Stimulated activated CD8-positive, alpha-beta memory T cell treated with anti-CD3 and anti-CD28 coated beads, Interleukin-7, amount 100 ng/mL, for 24 hours (primary cell): Measurements from ENCODE around the gene SCYGR1.
"Not testable (repeated sequence)": the region's sequence is repeated elsewhere in the genome, so short reads cannot be mapped to it uniquely, and the experiment has no call there.

Experiments
- DNase-seq: peaks from one replicate; pipeline ENCODE4 v3.0.0-alpha.2; 2020; ENCODE audit warnings: low read depth

The SCYGR1 gene

DNA sequence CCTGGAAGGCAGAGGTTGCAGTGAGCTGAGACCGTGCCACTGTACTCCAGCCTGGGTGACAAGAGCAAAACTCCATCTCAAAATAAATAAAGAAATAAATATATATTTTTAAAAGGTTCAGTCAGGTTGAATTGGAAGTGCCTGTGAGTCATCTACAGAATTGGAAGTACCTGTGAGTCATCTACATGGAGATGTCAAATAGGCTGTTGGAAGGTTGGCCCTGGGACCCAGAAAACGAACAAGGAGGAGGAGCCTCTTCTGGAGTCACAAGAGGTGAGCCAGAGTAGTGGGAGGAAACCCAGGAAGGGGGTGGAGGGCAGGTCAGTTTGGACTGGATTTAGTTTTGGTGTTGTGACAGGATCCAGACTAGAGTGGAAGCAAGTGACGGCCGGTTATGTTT, 15.2 kb upstream of the SCYGR1 start:
- no peak for DNase-seq

DNA sequence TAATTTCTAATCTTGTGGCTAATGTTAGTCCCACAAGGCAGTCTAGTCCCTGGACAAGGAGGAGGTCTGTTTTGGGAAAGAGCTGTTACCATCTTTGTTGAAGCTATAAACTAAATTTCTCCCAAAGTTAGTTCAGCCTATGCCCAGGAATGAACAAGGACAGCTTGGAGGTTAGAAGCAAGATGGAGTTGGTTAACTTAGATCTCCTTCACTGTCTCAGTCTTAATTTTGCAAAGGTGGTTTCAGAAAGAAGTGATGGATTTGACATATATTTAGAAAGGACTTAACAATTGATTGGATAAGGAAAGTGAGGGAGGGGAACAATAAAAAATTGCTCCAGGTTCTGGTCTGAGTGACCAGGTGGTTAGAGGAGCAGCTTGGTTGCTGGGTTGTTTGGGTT, 14.6 kb upstream of the SCYGR1 start:
- no peak for DNase-seq

DNA sequence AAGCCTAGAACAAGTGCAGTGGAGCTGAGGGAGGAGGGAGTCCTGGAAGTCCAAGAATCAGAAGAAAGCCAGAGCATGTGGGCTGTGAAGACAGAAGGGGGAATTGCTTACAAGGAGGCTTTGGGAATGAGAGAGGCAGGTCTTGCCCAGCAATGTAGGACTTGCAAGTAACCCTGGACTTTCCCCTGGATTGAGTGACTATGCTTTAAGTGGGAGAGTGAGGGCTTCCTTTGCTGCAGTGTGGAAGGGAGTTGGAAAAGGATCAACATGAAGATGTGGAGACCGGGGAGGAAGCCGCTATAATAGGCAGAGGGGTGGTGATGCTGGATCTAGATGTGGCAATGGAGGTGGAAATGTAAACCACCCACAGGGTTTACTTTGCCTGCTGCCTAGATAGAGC, 13.8 kb upstream of the SCYGR1 start:
- DNase-seq = no peak

DNA sequence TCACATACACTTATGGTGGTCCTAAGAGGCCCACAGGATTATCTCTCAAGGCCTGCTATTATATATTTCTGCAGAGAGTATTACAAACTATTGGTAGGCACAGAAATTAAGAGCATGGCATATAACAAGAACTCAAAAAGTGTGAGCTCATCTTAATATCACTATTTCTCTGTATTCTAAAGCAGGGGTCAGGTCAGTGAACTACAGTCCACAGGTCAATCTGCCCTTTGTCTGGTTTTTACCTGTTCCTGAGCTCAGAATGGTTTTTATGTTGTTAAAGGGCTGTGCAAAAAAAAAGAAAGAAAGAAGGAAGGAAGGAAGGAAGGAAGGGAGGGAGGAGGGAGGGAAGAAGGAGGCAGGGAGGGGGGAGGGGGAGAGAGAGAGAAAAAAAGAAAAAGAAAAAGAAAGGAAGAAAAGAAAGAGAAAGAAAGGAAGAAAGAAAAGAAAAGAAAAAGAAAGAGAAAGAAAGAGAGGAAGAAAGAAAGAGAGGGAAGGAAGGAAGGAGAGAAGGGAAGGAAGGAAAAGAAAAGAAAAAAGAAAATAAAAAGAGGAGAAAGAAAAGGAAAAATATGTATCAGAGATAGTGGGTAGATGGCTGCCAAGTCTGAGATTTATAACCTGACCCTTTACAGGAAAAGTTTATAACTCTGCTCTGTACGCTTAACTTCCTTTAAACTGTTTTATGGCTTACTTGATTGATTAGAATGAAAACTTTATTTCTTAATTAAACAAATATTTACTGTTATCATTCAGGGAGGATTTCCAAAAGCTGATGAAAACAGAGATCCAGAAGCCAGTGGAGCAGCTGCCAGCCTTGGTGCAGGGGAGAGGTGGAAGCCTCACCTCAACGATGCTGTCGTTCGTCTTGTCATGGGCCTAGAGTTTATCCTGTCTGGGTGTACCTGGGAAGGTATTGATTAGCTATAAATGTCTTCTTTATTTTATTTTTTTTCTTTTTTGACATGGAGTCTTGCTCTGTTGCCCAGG, 11.2 kb upstream of the SCYGR1 start:
- DNase-seq = no peak

DNA sequence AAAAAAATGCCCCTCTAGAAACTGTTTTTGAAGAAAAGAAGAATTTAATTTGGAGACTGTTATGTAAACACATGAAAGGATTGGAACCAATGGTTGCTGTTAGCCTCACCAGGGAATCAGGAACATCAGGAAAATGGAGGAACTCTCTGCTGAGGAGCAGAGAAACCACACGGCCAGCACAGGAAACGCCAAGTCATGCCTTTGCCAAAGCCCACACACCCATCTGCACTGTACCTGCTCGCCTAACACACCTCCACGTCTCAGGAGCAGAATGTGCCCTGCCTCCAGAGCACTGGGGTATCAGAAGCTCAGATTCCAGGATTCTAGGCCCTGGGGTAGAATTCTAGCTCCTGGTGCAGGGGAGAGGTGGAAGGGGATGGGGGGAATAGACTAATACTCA, 9.8 kb upstream of the SCYGR1 start:
- DNase-seq = no peak

DNA sequence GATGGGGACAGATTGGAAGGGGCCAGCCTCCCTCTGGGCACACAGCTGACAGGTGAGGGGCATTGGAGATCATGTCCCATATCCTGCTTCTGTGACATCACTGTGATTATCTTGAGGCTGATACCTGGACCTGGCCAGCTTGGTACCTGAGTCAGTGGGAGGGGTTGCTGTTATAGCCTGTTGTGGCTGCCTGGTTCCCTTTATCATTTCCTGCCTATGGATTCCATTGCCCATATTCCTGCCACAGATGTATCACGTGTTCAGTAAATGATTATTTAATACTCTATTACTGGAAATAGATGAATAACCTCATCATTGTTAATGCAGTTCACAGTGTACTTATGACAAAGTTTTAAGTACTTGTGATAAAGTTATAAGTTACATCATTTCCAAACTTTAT, 7.8 kb upstream of the SCYGR1 start:
- DNase-seq = no peak

DNA sequence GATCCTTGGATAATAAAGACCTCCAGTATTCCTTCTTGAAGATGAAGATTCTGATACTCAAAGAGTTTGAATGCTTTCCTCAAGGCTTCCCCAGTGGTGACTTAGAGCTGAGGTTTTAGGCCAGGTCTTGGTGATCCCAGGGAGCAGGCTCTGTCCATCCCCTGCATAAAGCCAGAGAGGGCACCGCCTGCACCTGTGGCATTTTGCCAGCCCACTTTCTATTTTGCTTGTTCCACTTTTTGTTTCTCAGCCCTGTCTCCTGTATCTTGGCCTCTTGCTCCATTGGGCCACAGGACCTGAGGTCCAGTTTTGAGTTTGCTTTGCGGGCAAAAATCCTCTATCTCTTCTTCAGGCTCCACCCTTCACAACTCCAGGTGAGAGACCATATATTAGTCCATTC, 6.7 kb upstream of the SCYGR1 start:
- no peak for DNase-seq

DNA sequence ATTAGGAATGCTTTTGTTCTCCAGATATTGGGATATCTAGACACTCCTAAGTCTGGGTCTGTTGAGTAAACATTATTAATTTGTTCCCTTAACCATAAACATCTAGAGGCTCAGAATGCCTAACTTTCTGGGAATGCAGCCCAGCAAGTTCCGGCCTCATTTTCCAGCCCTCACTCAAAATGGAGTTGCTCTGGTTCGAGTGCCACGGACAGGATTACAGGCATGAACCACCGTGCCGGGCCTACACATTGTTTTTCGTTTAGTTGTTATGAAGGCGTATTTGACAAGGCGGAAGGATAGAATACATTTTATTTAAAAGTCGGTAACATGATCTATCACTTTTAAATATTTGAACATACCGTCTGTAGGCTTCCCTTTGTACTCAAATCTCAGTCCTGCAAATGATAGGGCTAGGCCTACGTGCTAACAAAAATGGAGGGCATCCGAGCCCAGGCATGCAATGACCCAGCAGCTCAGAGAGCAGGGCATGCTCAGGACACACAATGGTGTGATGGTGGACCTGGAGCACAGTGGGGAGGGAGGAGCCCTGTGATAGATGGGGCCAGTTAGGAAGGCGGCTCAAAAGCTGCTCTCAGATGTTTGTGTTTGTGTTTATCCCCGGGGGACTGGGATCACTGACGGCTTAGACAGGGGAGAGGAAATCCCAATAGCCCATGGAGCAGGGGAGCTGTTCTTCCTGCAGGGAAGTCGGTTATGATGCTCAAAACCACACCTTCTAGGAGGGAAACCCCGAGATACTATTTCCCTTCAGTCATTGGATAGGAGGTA, 2.9 kb upstream of the SCYGR1 start:
- no peak for DNase-seq

DNA sequence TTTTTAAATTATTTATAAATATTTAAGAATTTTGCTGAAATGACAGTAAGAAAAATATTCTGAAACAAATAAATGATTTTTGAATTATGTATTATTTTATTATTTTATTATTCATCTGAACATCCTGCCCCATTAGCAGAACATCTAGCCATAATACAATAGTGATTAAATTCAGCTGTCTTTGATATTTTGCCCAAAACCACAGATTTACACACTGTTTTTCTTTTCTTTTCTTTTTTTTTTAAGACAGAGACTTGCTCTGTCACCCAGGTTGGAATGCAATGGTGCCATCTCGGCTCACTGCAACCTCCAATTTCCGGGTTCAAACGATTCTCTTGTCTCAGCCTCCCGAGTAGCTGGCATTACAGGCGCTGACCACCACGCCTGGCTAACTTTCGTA, 1.9 kb upstream of the SCYGR1 start:
- no peak for DNase-seq

DNA sequence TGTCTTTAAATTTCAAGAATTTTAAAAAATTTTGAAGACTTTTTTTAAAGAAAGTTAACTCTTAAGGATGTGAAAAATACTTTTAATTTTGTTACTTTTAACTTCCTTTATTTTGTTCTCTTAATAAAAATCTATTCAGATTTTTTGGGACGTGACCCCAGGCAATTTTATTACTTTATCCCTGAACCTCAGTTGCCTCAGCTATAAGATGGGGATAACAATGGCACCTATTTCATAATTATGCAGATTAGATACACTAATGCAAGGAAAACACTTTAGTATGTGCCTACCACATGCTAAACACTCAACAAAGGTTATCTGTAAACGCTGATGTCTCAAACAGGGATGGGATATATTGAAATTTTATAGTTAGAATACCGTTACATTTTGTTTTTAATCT, 1.5 kb upstream of the SCYGR1 start:
- DNase-seq = no peak

DNA sequence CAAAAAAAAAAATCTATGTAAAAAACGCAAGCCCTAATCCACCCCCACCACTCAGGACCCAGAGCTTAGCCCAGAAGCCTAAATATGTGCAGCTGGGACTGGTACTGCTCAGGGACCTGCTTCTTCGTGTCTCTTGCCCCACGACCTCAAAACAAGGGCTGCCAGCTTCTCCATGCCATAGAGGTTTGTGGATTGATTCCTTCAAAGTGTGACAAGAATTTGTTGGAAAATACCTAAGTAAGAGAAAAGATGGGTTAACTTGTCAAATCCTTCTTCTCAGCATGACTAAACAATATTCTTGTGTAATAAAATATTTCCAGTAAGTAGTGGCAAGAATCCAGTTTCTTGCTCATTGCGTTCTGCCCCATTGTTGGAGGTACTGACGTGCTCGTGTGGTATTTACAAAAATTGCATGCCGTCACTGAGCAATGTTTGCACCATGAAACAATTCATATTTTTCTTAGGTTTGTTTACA, 825 bp upstream of the SCYGR1 start:
- no peak for DNase-seq

DNA sequence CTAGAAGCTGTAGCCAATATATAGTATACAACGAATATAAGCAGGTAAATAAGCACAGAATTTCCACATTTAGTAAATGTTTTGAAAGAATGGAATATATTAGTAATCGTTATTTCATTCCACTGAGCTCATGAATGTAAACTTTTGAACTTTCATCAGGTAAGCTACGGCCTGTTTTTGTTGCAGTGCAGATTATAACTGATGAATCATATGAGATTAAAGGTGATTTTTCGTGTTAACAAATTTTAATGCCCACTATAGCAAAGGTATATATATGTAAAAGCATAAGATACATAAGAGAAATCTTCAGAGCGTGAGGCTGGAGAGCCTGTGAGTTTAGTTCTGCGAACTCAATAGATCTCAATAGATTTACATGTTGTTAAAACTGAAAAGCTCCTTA, 1.1 kb downstream of the SCYGR1 start:
- DNase-seq = no peak

DNA sequence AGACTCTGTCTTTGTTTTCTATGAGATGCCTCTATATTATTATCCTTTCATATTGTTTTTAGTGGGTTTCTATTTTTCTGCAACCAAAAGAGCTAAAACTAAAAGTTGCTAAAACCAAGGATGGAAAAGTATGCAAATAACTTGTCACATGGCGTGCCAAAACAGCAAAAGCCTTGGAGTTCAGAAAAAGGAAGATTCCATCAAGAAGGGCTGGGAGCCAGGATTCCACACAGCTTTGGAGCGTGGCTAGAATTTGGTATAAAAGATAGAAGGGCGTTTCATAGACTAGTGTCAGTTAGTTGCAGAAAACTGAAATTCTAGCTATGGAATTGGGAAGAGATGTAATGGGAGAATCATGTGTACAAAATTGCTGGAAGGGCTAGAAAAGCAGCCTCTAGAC, 4.1 kb downstream of the SCYGR1 start:
- DNase-seq = no peak

DNA sequence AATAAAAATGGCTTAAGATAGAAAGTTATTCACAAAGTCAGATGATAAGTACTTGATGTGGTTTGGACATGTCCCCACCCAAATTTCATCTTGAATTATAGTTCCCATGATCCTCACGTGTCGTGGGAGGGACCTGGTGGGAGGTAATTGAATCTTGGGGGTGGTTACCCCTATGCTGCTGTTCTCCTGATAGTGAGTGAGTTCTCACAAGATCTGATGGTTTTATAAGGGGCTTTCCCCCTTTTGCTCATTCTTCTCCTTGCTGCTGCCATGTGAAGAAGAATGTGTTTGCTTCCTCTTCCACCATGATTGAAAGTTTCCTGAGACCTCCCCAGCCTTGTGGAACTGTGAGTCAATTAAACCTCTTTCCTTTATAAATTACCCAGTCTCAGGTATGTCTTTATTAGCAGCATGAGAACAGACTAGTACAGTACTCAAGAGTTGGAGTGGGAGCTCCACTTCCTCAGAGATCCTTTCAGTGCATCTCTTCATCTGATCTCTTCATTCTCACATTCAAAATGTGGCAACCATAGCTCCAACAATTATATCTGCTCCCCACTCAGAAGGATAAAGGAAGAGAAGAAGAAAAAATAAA, 5.4 kb downstream of the SCYGR1 start:
- DNase-seq = not testable (repeated sequence)

DNA sequence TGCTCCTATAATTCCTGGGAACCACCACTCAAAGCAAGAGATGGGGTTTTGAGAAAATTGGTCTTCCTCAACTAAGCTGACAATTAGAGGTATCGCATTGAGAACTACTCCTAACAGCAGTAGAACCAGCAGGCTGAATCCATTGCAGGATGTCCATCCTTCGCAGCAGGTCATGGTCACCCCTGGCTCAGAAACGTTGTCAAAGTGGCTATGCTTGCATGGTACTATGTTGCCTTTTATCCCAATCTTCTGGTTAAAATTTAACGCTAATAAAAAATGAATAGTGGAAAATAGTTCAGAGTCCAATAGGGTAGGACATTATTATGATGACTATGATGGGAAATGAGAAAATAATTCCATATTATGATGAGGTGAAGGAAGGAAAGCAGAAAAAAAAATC, 8.7 kb downstream of the SCYGR1 start, which contains the start of gene TM4SF20:
Gene TM4SF20, minus strand, starts transcription at position 212 of the 400 bp plus-strand sequence. Its CDS starts 38 bp downstream, at position 174.
- no peak for DNase-seq

DNA sequence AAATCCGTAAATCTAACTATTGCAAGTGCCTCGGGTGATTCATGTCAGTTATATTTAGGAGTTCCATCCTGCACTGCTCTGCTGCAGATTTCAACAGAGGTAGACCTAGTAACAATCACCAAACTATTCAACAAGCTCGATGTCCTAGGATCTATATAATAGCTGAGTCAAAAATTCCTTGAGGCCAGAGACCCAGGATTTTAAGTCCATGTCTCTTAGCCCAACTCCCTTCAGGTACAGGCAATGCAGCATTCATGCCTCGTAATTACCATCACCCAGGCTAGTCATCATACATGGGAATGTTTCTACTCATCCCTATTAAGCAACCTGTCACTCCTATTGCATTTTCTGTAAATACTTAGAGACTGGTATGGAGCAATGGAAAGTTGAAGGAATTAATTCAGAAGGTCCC, 9.4 kb downstream of the SCYGR1 start:
- no peak for DNase-seq

DNA sequence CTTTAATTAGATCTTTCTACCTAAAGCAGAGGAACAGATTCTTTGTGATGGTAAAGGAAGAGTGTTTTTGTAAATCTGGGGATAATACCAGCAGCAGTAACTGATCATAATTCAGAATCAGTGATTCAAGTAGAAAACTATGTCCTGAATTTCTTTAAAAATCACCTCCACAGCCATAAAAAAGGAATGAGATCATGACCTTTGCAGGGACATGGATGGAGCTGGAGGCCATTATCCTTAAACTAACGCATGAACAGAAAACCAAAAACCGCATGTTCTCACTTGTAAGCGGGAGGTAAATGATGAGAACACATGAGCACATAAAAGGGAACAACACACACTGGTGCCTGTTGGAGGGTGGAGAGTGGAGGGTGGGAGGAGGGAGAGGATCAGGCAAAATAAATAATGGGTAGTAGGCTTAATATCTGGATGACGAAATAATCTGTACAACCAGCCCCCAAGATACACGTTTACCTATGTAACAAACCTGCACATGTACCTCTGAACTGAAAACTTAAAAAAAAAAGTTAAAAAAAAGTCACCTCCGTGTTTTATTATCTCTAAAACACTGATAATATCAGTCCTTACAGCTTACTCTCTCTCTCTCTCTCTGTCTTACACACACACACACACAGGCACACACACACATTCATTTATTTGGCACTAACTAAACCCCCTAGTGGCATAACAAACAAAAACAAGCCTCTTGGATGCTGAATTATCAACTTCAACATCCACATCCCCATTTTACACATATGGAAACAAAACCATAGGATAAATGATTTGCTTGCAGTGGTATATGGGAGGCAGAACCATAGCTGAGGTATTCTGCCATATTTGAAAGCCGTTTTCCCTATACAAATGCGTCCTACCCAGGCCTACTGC, 10.0 kb downstream of the SCYGR1 start:
- no peak for DNase-seq

DNA sequence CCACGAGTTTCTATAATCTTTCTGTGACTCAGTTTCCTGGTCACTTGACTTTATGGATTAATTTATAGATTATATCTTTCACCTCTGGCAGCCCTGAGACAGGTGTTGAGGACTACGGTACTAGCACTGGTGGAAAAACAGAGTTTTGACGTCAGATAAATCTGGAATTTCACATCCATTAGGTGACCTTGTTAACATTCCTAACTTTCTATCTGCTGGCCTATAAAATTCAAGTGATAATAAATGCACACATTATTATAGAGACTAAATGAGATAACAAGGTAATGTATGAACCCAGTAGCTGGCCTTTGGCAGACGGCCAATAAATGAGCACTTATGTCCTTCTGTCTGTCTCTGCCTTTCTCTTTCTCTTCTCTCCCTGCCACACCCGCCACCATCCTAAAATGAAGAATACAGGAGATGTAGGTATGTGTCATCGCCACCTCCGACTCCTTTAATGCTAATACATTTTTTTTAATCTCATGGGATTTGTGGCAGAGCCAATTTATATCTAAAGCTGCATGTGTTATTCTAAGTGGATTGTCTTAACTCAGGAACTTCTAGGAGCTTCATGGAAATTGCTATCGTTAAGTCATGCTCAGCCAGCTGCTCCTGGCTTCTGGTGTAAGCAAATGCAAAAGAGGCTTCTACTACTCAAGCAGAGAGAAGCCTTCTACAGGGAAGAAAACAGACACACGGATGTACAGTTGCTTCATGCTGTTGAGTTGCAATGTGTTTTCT, 10.9 kb downstream of the SCYGR1 start:
- DNase-seq = no peak

DNA sequence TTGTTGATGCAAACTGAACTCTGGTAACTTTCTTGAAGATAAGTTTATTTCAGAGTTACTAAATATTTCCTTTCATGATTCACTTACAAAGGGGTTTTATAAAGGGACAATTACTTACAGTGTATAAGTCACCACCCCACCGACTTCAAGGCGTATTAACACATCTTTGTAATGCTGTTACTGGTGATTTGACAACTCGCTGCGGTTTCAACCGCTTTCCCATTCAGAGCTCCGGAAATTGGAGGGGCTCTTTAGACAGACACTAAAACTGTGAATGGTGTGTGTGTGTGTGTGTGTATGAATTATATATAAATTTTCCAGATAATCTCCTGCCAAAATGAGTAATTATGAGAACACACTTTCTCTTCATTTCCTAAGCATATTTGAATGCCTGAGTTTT, 13.6 kb downstream of the SCYGR1 start:
- DNase-seq = no peak

DNA sequence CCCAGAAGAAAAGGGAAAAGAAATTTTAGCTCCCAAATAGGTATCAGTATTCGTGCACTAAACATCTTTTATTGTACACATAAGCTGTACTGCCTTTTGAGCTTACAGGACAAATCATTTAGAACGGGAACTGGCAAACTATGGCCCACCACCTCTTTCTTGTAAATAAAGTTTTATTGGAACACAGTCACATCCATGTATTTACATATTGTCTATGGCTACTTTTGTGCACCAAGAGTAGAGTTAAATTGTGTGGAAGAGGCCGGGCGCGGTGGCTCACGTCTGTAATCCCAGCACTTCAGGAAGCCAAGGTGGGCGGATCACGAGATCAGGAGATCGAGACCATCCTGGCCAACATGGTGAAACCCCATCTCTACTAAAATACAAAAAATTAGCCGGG, 14.4 kb downstream of the SCYGR1 start:
- DNase-seq = no peak

DNA sequence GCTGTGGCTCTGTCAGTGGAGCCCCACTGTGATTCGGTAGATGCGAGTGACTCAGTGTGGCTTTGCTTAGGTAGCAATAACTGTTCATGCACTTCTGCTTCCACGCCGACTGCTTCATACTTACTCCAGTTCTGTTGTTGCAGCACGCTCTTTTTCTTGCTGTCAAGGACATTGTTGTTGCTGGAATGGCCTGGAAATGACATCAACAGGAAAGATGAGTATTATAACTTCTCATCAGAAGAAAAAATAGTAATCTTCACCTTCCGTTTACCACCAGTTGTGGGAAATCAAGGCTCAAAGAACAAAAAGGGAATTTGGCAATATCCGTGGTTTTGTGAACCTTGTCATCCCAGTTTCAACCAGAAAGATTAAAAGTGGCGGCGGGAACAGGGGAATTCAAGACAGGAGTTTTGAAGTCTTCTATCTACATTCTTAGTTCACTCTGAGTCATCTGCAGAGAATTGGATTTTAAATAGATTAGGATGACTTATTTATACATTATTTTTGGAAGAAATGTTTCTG, 16.9 kb downstream of the SCYGR1 start:
- no peak for DNase-seq
